Measurements from ENCODE around the gene RABGGTA.

Gene RABGGTA

DNA sequence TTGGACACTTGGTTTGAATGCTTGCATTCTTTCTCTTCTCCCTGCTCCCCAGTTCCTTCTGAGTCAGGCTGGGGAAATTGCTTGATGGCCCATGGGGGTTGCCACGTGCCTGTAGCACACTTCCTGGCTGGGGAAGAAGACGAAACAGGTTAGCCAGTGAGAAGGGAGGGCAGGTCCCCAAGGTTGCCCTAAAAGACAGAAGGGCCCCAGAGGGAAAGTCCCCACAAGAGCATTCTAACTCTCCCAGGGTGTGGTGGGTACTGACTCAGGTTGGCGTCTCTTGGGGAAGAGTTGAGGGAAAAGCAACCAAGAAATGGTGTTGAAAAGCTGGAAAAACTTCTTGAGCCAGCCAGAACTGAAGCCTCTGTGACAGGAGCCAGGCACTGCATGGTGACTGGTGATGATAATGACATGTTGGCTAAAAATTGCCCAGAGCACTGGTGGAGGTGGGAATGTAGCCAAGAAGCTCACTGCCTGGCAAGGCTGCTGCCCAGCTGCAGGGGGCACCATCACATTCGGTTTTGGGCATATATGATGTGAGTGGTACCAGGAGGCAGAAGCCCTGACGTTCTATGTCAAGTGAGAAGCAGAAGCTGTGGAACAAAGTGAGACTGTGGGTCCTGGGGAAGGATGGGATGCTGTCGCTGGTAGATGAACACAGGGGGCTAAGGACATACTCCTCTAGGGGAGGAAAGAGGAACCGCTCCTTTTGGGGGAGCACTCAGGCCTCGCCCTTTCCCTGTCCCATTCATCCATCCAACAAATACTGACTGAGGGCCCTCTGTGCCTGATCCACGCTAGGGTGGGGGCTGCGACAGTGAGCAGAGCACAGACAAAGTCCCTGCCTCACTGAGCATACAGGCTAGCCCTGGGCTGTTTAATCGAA is 8.1 kb upstream of the RABGGTA start:
- peak; percentile 72 for DNase-seq (ENCODE audit: low spot score)

DNA sequence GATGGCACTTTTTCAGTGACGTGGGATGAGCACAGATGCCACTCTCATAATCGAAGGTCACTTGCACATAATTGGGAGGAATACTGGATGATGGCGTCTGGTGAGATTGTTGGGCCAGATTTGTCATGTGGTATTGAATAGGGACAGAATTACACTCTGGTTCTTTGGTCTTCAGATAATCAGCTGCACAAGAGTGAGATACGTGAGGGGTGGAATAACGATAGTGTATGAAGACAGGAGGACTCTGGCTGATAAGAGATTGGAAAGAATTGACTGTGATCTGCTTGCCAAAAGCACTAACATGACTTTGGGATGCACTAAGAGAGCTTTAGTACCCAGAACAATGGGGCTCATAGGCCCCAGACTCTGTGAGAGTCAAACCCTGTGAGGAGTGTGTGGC is 7.0 kb upstream of the RABGGTA start:
- DNase-seq (ENCODE audit: low spot score) = no peak

DNA sequence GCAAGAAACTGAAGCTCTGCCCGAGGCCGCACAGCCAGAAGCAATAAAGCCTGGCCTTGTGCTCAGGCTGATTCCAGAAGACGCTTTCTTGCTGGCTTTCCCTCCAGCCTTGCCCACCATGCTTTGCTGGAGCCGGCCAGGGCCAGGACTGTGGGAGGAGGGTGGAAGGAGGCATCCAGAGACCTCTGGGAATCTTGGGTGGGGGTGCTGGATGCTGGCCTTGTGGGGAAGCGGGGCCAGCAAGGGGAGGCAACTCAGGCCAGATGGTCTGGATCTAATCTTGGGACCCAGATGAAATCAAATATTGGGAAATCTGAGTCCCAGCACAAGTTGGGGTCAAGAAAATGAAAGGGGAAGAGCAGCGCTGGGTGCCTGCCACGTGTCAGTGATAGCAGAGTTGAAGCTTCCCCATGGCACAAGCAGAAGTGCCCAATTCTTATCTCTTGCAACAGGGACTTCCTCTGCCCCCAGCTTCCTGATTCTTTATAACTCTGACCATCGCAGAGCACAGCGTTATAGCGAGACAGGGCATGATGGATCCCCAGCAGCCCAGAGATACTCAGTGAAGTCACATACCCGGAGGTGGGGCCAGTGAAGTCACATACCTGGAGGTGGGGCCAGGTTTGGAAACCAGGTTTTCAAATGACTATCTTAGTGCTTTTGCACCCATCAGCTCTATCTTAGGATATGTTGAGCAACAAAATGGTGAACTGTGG is 6.4 kb upstream of the RABGGTA start:
- DNase-seq (ENCODE audit: low spot score) = no peak

DNA sequence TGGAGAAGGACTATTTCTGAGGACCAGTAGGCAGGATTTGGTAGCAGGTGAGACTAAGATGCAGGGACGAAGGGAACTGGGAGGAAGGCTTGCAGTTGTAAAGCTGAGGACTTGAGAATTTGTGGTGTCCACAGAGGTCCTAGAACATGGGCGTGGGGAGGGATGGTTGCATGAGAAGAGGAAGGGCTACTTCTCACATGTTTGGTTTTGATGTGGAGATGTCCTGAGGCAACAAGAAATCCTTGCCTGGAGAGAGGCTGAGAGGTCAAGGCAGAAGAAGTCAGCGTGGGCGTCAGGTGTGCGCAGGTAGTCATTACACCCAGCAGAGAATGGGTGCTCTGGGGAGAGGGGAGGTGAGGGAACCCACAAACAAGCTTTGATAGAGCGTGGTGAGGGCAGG is 5.7 kb upstream of the RABGGTA start:
- no peak for DNase-seq (ENCODE audit: low spot score)

DNA sequence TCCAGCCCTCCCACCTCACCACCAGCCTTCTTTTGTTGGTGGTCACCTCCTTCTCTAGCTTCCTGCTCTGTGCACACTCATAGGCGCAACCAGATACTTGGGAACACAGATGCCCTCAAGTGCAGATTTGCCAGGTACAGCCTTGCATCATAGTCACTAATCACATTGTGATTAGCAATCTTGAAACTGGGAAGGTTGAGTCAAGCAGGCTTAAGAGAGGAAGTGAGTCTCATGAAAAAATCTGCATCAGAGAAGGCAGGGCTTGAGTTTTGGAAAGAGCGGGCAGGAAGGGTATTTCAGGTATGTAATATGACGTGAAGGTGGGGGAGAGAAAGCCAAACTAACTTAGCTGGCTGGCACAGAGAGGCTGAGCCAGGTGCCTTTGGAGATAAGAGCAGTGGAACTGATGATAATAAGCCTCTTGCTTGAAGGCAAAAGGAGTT is 2.7 kb upstream of the RABGGTA start:
- peak; percentile 91 for DNase-seq (ENCODE audit: low spot score)

DNA sequence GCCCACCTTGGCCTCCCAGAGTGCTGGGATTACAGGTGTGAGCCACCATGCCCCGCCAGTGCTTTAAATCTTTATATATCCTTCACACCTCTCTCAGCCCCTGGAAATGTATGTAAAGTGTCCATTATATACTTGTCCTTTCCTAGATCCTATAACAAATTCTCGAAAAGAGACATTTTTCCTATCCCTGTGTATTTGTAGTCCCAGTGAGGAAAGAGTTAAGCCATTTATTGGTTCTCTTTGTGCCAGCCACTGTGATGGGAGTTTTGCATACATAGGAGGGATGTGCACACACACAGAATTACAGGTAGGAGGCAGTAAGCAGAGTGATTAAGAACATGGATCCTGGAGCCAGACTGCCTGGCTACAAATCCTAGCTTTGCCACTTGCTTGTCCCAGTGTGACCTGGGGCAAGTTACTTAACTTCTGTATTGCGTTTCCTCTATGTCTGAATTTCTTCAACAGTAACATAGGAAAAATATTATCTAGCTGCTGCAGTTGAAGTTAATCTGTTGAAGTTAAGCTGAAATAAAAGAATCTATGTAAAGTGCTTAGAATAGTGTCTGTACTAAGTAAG is 2.1 kb upstream of the RABGGTA start:
- DNase-seq (ENCODE audit: low spot score) = peak; percentile 41

DNA sequence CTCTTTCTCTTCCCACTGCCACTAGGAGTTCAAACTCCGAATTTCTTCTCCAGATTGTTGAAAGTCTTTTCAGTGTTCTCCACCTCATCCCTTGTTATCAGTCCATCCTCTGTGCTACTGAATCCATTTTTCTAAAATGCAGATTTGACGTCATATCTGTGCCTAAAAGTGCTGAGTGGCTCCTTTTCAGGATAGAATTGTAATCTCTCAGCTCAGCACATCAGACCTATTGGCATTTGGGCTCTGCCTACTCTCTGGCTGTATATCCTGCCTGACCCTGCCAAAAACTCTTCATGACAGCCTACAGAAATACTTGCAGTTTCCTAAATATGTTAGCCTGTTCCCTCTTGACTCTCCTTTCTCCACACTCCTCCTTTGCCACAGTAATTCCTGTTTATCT is 1.1 kb upstream of the RABGGTA start:
- no peak for DNase-seq (ENCODE audit: low spot score)

DNA sequence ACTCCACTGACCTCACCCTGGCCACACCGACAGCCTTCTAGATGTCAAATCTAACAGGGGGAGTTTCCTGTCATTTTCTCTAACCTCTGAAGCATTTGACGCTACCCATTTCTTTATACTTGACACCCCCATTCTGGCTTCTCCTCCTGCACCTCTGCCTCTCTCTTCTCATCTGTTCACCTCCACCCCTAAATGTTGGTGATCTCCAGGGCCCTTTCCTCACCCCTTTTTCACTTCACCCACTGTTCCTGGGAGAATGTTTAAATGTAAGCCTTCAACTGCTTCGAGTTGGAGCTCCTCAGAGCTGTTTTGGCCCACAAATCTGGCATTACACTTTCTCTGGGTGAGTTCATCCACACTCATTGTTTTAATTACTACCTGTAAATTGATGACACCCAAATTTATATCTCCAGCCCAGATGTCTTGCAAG is 452 bp upstream of the RABGGTA start:
- DNase-seq (ENCODE audit: low spot score) = no peak

DNA sequence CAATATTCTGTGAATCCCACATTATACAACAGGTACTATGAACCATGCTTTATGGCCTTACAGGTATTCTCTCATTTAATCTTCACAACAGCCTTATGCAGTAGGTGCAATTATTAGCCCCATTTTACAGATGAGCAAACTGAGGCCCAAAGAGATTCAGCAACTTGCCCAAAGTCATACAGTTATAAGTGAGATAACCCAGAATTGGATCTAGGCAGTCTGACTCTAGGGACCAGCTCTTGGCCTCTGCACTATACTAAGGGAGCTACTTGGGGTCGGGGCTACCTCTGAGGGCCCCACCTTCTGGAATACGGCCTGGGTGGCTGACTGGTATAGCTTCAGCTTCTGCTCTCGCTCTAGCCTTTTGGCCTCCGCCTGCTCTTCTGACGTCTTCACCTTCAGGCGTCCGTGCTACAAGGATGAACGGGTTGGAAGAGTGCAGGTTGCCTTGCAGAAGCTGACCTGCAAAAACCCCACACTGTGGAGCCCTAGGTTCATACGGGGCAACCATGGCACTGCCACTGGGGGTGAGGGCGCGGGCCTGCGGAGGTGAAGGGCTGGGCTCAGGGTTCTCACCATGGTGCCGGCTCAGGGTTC is 762 bp downstream of the RABGGTA start:
- no peak for DNase-seq (ENCODE audit: low spot score)

DNA sequence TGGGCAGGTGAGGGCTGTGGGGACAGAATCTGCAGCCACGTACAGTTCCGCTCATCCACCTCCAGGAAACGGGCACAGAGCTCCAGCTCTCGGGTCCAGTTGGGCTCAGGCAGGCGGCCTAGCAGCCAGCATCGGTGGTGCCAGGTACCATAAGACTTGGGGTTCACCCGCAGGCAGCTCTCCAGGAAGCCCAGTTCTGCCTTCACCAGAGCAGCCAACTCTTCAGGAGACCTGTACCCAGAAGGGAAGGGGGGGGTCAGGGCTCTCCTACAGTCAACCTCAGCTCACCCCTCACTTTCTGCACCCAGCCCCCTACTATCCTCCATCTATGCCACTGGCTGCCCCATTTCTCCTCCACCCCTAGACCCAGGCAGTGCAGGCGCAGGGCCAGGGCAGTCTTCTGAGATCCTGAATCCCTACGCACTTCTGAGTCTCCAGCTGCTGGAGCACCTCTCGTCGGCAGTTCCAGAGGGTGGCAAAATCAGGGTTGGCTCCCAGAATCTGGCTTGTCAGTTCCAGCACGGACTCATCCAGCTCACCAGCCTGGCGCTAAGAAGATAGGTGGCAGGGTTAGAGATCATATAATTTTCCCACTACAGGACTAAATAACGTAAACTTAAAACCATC is 1.4 kb downstream of the RABGGTA start:
- no peak for DNase-seq (ENCODE audit: low spot score)

DNA sequence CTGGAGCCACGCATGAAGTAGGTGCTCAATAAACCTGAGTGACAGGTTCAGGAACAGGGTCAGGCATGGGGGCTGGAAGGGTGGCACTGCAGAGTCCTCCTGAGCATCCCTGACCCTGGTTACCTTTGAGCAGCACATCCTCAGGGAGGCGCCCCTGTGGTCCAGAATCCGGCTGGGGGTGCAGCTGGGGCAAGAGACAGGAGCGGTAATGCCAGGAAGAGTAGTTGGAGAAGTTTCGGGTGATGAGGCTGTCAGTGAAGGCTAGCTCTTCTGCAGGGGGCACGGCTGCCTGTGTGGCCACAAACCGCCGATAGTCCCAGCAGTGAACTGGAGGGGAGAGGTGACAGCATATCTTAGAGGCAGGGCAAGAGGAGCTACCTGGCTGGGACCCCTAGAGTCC is 2.0 kb downstream of the RABGGTA start:
- DNase-seq (ENCODE audit: low spot score) = no peak

DNA sequence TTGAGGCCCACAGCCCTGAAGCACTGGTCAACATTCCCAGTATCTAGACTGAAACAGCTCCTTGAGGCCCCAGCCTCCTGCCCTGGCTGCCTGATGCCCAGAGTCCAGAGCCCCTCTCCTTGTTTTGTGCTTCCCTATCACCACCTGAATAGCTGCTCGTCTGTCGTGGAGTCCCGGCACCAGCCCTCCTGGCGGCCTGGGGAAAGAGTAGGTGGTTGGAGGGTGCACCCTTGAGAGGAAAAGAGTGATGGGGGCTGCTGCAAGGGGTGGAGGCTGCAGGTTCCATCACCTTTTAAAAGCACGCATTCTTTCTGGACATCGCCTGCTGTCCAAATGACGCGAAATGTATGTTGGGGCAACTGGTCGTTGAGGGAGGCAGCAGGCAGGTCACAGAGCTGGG is 3.2 kb downstream of the RABGGTA start:
- DNase-seq (ENCODE audit: low spot score) = no peak

DNA sequence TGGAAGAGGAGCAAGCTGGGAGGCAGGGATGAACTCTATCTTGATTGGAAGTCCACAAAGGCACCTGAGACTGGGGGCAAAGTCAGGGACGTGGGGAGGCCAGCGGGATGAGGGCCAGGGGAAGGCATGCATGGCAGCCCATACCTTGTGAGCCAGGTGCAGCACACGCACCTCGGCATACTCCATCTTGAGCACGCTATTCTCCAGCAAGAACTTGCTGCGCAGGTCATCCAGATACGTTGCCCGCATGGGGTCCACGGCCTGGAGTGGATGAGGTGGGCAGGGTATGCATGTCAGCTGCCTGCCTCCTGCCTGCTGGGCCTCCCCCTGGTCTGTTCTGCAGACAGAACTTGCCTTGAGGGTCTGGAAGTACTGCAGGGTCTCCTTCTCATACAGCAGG is 3.9 kb downstream of the RABGGTA start:
- no peak for DNase-seq (ENCODE audit: low spot score)

DNA sequence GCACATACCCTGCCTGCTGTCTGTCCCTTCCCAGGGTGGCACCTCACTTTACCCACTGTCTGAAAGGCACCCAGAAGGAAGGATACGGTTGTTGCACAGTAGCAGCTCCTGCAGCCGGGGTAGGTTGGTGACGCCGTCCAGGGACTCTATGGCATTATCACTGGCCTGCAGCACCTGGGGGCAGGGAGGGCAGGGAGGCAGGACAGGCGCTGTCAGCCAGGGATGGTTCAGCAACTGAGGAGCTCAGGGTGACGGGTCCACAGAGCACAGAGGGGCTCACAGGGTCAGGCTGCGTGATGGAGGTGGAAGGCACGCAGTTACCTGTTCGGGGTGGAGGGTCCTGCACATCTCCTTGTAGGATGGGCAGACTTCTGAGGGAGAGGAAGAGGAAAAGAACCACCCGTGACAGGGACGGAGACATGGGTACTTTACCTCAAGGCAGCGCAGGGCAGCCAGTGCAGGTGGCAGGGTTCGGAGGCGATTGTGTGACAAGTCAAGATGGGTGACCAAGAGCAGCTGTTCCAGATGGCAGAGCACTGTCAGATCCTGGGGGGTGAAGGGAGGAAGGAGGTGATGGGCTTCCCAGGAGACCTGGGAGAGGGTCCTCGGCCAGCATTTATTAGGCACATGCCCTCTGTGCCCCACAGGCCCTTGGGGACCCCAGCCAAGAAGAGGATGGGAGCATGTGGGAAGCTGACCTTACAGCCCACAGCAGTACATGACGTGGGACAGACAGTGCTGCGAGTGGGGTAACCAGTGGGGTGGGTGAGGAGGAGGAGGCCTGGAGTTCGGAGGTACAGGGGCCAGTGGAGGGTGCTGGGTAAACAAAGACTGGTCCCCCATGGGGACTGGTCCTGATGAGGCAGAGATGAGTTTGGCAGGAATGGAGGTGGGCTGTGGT is 4.8 kb downstream of the RABGGTA start:
- DNase-seq (ENCODE audit: low spot score) = no peak

DNA sequence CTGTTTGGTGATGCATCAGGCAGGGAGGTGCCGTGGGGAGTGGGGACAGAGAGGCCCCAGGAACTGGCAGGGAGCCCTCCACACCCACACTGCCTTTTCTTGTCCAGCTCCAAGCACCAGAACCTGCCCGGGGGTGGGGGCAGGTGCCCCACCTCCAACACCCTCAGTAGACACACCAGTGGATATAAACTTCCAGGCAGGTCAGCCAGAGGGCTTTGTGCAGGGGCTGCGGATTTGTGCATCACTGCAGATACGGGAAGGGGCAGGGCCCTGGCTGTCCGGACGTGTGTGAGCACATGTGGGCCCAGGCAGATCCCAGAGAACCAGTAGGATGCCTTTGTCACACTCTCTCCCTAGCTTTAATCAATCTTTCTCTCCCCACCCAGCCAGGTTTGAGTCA is 7.1 kb downstream of the RABGGTA start:
- no peak for DNase-seq (ENCODE audit: low spot score)

DNA sequence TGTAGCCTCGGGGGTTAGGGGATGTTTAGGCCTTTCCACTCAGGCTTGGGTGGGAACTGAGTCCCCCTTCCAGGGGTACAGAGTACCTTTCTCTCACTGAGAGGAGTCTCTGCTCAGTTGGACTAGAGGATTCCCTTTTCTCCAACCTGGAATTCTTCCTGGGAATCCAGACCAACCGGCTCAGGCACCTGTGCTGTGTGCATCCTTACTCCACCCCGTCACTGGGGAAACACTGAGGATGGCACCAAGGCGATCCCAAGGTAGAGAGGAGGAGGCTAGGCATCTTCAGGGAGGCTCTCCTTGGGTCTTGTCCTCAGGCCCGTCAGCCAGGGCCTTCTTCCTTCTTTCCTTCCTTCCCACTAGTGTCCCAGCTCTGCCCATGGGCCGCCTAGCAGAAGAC is 7.5 kb downstream of the RABGGTA start:
- DNase-seq (ENCODE audit: low spot score) = no peak

DNA sequence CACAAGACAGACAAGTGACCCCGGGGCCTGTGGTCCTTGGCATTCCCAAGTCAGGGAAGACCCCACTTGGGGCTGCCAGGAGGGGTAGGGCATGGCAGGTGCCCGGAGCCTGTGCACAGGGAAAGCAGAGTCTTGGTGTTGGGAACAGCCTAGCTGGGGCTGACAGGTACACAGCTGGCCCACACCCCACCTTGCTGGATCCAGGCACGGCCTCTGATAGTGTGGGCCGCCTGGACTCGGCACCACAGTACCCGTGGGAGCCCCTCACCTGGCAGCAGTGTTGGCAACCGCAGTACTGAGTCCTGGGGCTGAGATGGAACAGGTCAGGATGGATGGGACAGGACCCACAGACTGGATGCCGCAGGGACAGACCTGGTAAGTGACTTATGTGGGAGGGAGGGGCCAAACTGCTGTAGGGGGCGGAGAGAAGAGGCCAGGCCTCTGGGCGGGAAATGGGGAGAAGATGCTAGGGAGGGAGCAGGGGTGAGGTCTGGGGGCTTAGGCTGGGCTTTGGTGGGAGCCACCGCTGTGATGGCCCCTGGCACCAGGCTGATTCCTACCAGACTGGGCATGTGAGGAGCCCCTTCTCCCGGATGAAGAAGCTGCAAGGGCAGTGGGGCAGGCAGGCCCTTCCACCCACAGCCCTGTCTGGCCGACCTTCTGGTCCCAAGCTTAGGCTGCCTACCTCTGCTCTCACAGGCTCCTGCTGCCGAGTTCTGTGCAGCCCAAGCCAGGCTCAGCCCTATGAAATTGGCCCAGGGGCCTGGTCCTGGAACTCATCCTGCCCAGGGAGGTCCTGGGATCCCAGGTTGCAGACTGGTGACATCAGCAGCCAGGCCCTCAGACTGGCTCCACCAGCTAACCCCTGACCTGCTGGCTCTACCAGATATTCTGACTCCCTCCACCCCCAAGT is 8.3 kb downstream of the RABGGTA start, which contains the start of gene TGM1:
TGM1 (minus strand) TSS at position 357 of the 913 bp plus-strand sequence. CDS start 825 bp downstream, outside the sequence.
- DNase-seq (ENCODE audit: low spot score) = no peak

DNA sequence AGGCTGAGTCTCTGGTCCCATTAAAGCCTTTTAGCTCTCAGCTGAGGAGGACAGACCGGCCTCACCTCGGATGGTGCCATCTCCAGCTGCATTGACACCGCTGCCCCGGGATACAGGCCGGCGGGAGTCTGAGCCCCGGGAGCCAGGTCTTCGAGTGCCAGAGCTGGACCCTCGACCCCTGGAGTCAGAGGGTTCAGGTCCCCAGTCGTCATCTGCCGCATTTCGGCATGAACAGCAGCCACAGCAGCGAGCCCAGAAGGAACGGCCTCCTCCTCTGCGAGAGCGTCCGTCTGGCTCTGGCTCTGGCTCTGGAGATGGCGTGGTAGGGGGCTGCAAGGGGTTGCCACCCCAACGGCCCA is 9.4 kb downstream of the RABGGTA start:
- no peak for DNase-seq (ENCODE audit: low spot score)

DNA sequence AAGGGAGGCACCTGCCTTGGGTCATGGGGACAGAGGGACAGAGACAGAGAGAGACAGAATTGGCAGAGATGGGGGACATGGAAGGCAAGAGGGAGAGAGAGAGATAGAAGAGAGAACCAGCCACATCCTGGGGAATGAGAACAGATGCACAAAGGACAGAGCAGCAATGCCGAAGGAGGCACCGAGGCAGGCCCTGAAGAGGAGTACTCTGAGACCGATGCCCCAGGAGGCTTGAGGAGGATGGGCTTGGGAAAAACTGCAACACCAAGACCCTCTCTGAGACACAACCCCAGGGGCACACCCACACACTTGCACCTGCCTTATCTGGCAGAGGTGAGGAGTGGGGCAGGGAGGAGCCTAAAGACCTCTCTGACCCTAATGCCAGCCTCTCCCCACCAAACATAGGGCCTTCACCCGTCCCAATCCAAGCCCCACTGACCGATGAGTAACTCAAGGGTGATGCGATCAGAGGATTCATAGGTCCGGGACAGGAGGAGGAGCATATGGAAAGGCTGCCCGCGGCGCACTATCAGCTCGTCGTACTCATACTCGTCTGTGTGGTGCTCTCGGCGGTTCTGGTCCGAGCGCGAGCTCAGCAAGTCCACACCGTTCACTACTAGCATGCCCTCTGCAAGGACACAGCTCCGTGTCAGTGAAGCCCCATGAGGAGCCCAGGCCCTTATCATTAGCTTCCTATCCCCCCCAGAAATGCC is 10.0 kb downstream of the RABGGTA start:
- DNase-seq (ENCODE audit: low spot score) = no peak
